Cardiac muscle cell (in vitro differentiated cells and primary cell): ENCODE results near the gene USP26. TPM values are rescaled to one million over a fixed set of nuclear protein-coding genes. Genes with fewer than 3 reads are reported as not detected.

ENCODE experiments used
- DNase-seq, 2 donors: peaks; one replicate each; pipeline versions ENCODE4 v3.0.0 to v3.0.0-alpha.2; 2010 to 2017; ENCODE audit warnings: low read depth in 1 of 2, low spot score in 1 of 2
- H3K27ac ChIP-seq: fragments of 200-600 bp; sonication (generic); 2 replicates; pipeline ENCODE4 v1.5.1; 2016
- H3K27me3 ChIP-seq: fragments of 200-600 bp; sonication (generic); 2 replicates; pipeline ENCODE4 v1.6.0; 2016; ENCODE audit warnings: control low read depth
- H3K36me3 ChIP-seq: fragments of 200-600 bp; sonication (generic); 2 replicates; pipeline ENCODE4 v1.5.1; 2016; ENCODE audit warnings: control low read depth
- H3K4me1 ChIP-seq: fragments of 200-600 bp; sonication (generic); 2 replicates; pipeline ENCODE4 v1.8.1; 2017; ENCODE audit warnings: low read depth, mild to moderate bottlenecking, mixed run types
- H3K4me3 ChIP-seq: fragments of 200-600 bp; sonication (generic); 2 replicates; pipeline ENCODE4 v1.5.1; 2016; ENCODE audit warnings: mild to moderate bottlenecking
- H3K9me3 ChIP-seq: fragments of 200-600 bp; sonication (generic); 2 replicates; pipeline ENCODE4 v1.5.1; 2017; ENCODE audit warnings: low read depth, mild to moderate bottlenecking, control low read depth
- CTCF ChIP-seq: IDR thresholded peaks from 2 replicates; pipeline ENCODE4 v1.5.1; 2012; ENCODE audit warnings: low read depth, mild to moderate bottlenecking, low read length
- polyA plus RNA-seq: library from polyadenylated mRNA; unstranded; fragments of >200 nt; fragmentation: Nextera tagmentation; extraction: Ambion mirVana; gene quantifications from 2 replicates; pipeline ENCODE4 v1.2.1, GENCODE V29; 2016
- total RNA-seq: library from RNA; depleted of rRNA; stranded (reverse); fragments of >200 nt; gene quantifications from 2 replicates; pipeline ENCODE4 v1.2.3, GENCODE V29; 2016

Gene USP26
- total RNA-seq (not detected in 2 replicates), polyA plus RNA-seq (not detected in 2 replicates)

GRCh38 chrX:133097031-133097430, at the start of gene USP26:
Gene USP26, minus strand, starts transcription at chrX:133097109. Its CDS starts 68,889 bp downstream, at chrX:133028220.
- Histone ChIP-seq H3K27ac (no peak within 1 kb of the TSS), H3K36me3 (no peaks in the 10 kb centered on the region), H3K9me3 (no peaks in the 10 kb centered on the region), H3K4me3 (no peak within 1 kb of the TSS), H3K4me1 (no peaks in the 10 kb centered on the region), H3K27me3 (no peaks in the 10 kb centered on the region)
- no peak for DNase-seq
- TF ChIP-seq CTCF = no peak

GRCh38 chrX:133134282-133134681, 37.4 kb upstream of the USP26 start:
- H3K27me3 ChIP-seq = no peaks in the 10 kb centered on the region
- no peak overlapping the region for H3K4me3 ChIP-seq
- TF ChIP-seq CTCF = no peak
- no peak overlapping the region for H3K27ac ChIP-seq
- no peaks in the 10 kb centered on the region for H3K4me1 ChIP-seq
- no peaks in the 10 kb centered on the region for H3K36me3 ChIP-seq
- H3K9me3 ChIP-seq = no peaks in the 10 kb centered on the region
- DNase-seq = no peak

GRCh38 chrX:133120406-133120805, 23.5 kb upstream of the USP26 start:
- Histone ChIP-seq H3K36me3 (no peaks in the 10 kb centered on the region), H3K27me3 (no peaks in the 10 kb centered on the region), H3K9me3 (no peaks in the 10 kb centered on the region), H3K4me3 (no peak overlapping the region), H3K27ac (no peak overlapping the region), H3K4me1 (no peaks in the 10 kb centered on the region)
- no peak for TF ChIP-seq CTCF
- DNase-seq = no peak

GRCh38 chrX:133094098-133094731, 2.7 kb downstream of the USP26 start:
- DNase-seq = no peak

GRCh38 chrX:133090236-133090809, 6.6 kb downstream of the USP26 start:
- Histone ChIP-seq H3K9me3 (no peaks in the 10 kb centered on the region), H3K36me3 (no peaks in the 10 kb centered on the region), H3K27me3 (no peaks in the 10 kb centered on the region), H3K27ac (no peak overlapping the region), H3K4me3 (no peak overlapping the region), H3K4me1 (no peaks in the 10 kb centered on the region)
- no peak for DNase-seq
- TF ChIP-seq CTCF = no peak

More at GRCh38 chrX:133094098-133094731, 2.7 kb downstream of the USP26 start:
- Histone ChIP-seq H3K4me3 (no peak overlapping the region), H3K27me3 (no peaks in the 10 kb centered on the region), H3K9me3 (no peaks in the 10 kb centered on the region), H3K27ac (no peak overlapping the region), H3K4me1 (no peaks in the 10 kb centered on the region), H3K36me3 (no peaks in the 10 kb centered on the region)
- TF ChIP-seq CTCF = no peak
